WERI-Rb-1 (cell line): ENCODE results near the gene AP5B1.
"Not testable (repeated sequence)": the region's sequence is repeated elsewhere in the genome, so short reads cannot be mapped to it uniquely, and the experiment has no call there.

Experiments used
- DNase-seq: peaks from one replicate; pipeline ENCODE4 v3.0.0-alpha.2; 2020
- H3K27ac ChIP-seq: fragments of 250-450 bp; sonication (Bioruptor Pico); 2 replicates; pipeline ENCODE4 v1.5.1; 2020; ENCODE audit warnings: mild to moderate bottlenecking, moderate library complexity
- H3K27me3 ChIP-seq: fragments of 250-450 bp; sonication (Bioruptor Pico); 2 replicates; pipeline ENCODE4 v1.5.1; 2021; ENCODE audit warnings: mild to moderate bottlenecking, low read depth, moderate library complexity; ENCODE audit not compliant: insufficient read depth, severe bottlenecking
- H3K36me3 ChIP-seq: fragments of 250-450 bp; sonication (Bioruptor Pico); 2 replicates; pipeline ENCODE4 v1.5.1; 2020; ENCODE audit warnings: mild to moderate bottlenecking, moderate library complexity
- H3K4me3 ChIP-seq: 2 replicates; pipeline ENCODE4 v1.5.1; 2011; ENCODE audit warnings: low read depth, mild to moderate bottlenecking, control low read depth, low read length
- H3K9me3 ChIP-seq: fragments of 250-450 bp; sonication (Bioruptor Pico); 2 replicates; pipeline ENCODE4 v1.5.1; 2021; ENCODE audit warnings: mild to moderate bottlenecking, moderate library complexity; ENCODE audit not compliant: severe bottlenecking
- CTCF ChIP-seq: IDR thresholded peaks from 2 replicates; pipeline ENCODE4 v1.5.1; 2011; ENCODE audit warnings: low read depth, mild to moderate bottlenecking, control low read depth, inconsistent platforms, low read length

Gene AP5B1

GRCh38 chr11:65744026-65744698 lies 36.6 kb downstream of the AP5B1 start:
- H3K27me3 ChIP-seq: no peaks in the 10 kb centered on the region
- no peaks in the 10 kb centered on the region for H3K9me3 ChIP-seq
- peak; percentile 78 for DNase-seq
- peak; percentile 68 for TF ChIP-seq CTCF
- H3K36me3 ChIP-seq: no peaks in the 10 kb centered on the region
- no peak overlapping the region for H3K4me3 ChIP-seq
- no peak overlapping the region for H3K27ac ChIP-seq

GRCh38 chr11:65743681-65744025 lies 37.1 kb downstream of the AP5B1 start:
- H3K27ac ChIP-seq: no peak overlapping the region
- H3K27me3 ChIP-seq: no peaks in the 10 kb centered on the region
- no peak for DNase-seq

GRCh38 chr11:65742353-65742752 lies 38.4 kb downstream of the AP5B1 start:
- no peak for TF ChIP-seq CTCF

More at GRCh38 chr11:65743681-65744025, 37.1 kb downstream of the AP5B1 start:
- H3K4me3 ChIP-seq: no peak overlapping the region
- no peak for TF ChIP-seq CTCF
- no peaks in the 10 kb centered on the region for H3K36me3 ChIP-seq
- no peaks in the 10 kb centered on the region for H3K9me3 ChIP-seq

GRCh38 chr11:65741185-65741584 lies 39.6 kb downstream of the AP5B1 start:
- no peaks in the 10 kb centered on the region for H3K36me3 ChIP-seq
- DNase-seq: no peak
- TF ChIP-seq CTCF: no peak

More at GRCh38 chr11:65742353-65742752, 38.4 kb downstream of the AP5B1 start:
- no peak for DNase-seq
- no peak overlapping the region for H3K27ac ChIP-seq
- no peaks in the 10 kb centered on the region for H3K36me3 ChIP-seq
- peaks cover 9% of the 10 kb centered on the region for H3K9me3 ChIP-seq
- H3K4me3 ChIP-seq: no peak overlapping the region
- no peaks in the 10 kb centered on the region for H3K27me3 ChIP-seq

GRCh38 chr11:65739022-65739421 lies 41.8 kb downstream of the AP5B1 start:
- Histone ChIP-seq H3K27me3 (no peaks in the 10 kb centered on the region), H3K27ac (no peak overlapping the region), H3K36me3 (no peaks in the 10 kb centered on the region), H3K4me3 (no peak overlapping the region), H3K9me3 (peaks cover 23% of the 10 kb centered on the region)
- no peak for DNase-seq
- no peak for TF ChIP-seq CTCF

More at GRCh38 chr11:65741185-65741584, 39.6 kb downstream of the AP5B1 start:
- Histone ChIP-seq H3K4me3 (no peak overlapping the region), H3K27me3 (no peaks in the 10 kb centered on the region), H3K27ac (no peak overlapping the region), H3K9me3 (peaks cover 17% of the 10 kb centered on the region)

GRCh38 chr11:65736810-65737209 lies 44.0 kb downstream of the AP5B1 start:
- Histone ChIP-seq H3K4me3 (no peak overlapping the region), H3K27ac (no peak overlapping the region), H3K9me3 (peaks cover 23% of the 10 kb centered on the region), H3K27me3 (no peaks in the 10 kb centered on the region), H3K36me3 (no peaks in the 10 kb centered on the region)
- no peak for DNase-seq
- TF ChIP-seq CTCF: no peak

GRCh38 chr11:65735111-65735510 lies 45.7 kb downstream of the AP5B1 start:
- not testable (repeated sequence) for H3K4me3 ChIP-seq, H3K27me3 ChIP-seq, DNase-seq, H3K36me3 ChIP-seq, H3K27ac ChIP-seq
- peaks cover 23% of the 10 kb centered on the region for H3K9me3 ChIP-seq
